Measurements from ENCODE around the gene RBP2. TPM values are rescaled to one million over a fixed set of nuclear protein-coding genes. Genes with fewer than 3 reads are reported as not detected.

Gene RBP2
- total and polyA plus RNA-seq, 2 donors (not counting 3 experiments of a cell fraction or from before 2014, with no cell fraction given) = not detected

GRCh38 chr3:139448104-139448503 lies 28.2 kb downstream of the RBP2 start:
- no peak overlapping the region for H3K27ac ChIP-seq (ENCODE audit: insufficient read depth, low read depth, low read length)
- no peak overlapping the region for H2AFZ ChIP-seq (ENCODE audit: low read depth, low read length)
- no peak for DNase-seq (ENCODE audit: low read depth, low spot score)
- no peak overlapping the region for H3K9ac ChIP-seq (replicated peaks; ENCODE audit: extremely low read depth, insufficient read depth, low read length)
- no peaks in the 10 kb centered on the region for H3K27me3 ChIP-seq (ENCODE audit: control insufficient read depth in 2 of 2, insufficient read depth in 2 of 2, low read length in 2 of 2)
- no peaks in the 10 kb centered on the region for H4K20me1 ChIP-seq (replicated peaks; ENCODE audit: control insufficient read depth, extremely low read depth, insufficient read depth, low read length)
- TF ChIP-seq POLR2A (IDR thresholded peaks at IDR 0.05; ENCODE audit: low read depth, low read length) = no peak
- ChIA-PET CTCF (no interaction called here), POLR2A (no interaction called here)
- H3K4me2 ChIP-seq (ENCODE audit: insufficient read depth, low read length) = no peak overlapping the region
- intact Hi-C loops (cut with micrococcal nuclease) = no loop called here
- no peak overlapping the region for H3K4me3 ChIP-seq (replicated peaks in 1 of 3; ENCODE audit: insufficient read depth in 1 of 3, low read depth in 1 of 3, low read length in 3 of 3)
- BruUV-seq (replicated peaks) = no TSS peak
- no peaks in the 10 kb centered on the region for H3K79me2 ChIP-seq (ENCODE audit: control insufficient read depth, insufficient read depth, low read length)
- H3K9me3 ChIP-seq (replicated peaks; ENCODE audit: control insufficient read depth, insufficient read depth, low read length) = no peaks in the 10 kb centered on the region
- no peaks in the 10 kb centered on the region for H3K36me3 ChIP-seq (ENCODE audit: control insufficient read depth in 2 of 2, extremely low read depth in 1 of 2, insufficient read depth in 2 of 2, low read length in 2 of 2)
- no peaks in the 10 kb centered on the region for H3K4me1 ChIP-seq (ENCODE audit: control insufficient read depth, extremely low read depth, insufficient read depth, low read length)
- no peaks in the 10 kb centered on the region for H3K9me1 ChIP-seq (replicated peaks; ENCODE audit: control insufficient read depth, extremely low read depth, insufficient read depth, low read length)
- dilution Hi-C loops (cut with MboI; ENCODE audit: extremely low pct_ligation_motif_present, low sequenced_read_pairs) = no loop called here
- FAIRE-seq = no peak

GRCh38 chr3:139447486-139447885 lies 28.8 kb downstream of the RBP2 start:
- ChIA-PET POLR2A (no interaction called here), CTCF (interaction anchor here (0.9 kb wide), 1 partner anchor 10 kb away, joined by 3 read pairs; no protein-coding TSS in a partner anchor)
- no peak overlapping the region for H3K4me3 ChIP-seq (replicated peaks in 1 of 3; ENCODE audit: insufficient read depth in 1 of 3, low read depth in 1 of 3, low read length in 3 of 3)
- H3K27ac ChIP-seq (ENCODE audit: insufficient read depth, low read depth, low read length) = no peak overlapping the region
- H3K9me3 ChIP-seq (replicated peaks; ENCODE audit: control insufficient read depth, insufficient read depth, low read length) = no peaks in the 10 kb centered on the region
- dilution Hi-C loops (cut with MboI; ENCODE audit: extremely low pct_ligation_motif_present, low sequenced_read_pairs) (no loop called here), intact Hi-C loops (cut with micrococcal nuclease) (no loop called here)
- TF ChIP-seq MYC (IDR thresholded peaks at IDR 0.05; ENCODE audit: low read depth, low read length) (no peak), JUN (IDR thresholded peaks at IDR 0.05; ENCODE audit: borderline replicate concordance, insufficient read depth, insufficient read length, low read depth) (no peak), POLR2A (IDR thresholded peaks at IDR 0.05; ENCODE audit: low read depth, low read length) (no peak), EZH2 (IDR thresholded peaks at IDR 0.05; ENCODE audit: borderline replicate concordance, low read depth, low read length, severe bottlenecking) (no peak), GATA2 (IDR thresholded peaks at IDR 0.05; ENCODE audit: insufficient read depth, insufficient read length, low read depth, low read length) (no peak), POLR2AphosphoS5 (IDR thresholded peaks at IDR 0.05; ENCODE audit: insufficient read depth, low read depth, low read length) (no peak), FOS (IDR thresholded peaks at IDR 0.05; ENCODE audit: borderline replicate concordance, insufficient read depth, low read length) (no peak)
- TF ChIP-seq, protein P1, sequence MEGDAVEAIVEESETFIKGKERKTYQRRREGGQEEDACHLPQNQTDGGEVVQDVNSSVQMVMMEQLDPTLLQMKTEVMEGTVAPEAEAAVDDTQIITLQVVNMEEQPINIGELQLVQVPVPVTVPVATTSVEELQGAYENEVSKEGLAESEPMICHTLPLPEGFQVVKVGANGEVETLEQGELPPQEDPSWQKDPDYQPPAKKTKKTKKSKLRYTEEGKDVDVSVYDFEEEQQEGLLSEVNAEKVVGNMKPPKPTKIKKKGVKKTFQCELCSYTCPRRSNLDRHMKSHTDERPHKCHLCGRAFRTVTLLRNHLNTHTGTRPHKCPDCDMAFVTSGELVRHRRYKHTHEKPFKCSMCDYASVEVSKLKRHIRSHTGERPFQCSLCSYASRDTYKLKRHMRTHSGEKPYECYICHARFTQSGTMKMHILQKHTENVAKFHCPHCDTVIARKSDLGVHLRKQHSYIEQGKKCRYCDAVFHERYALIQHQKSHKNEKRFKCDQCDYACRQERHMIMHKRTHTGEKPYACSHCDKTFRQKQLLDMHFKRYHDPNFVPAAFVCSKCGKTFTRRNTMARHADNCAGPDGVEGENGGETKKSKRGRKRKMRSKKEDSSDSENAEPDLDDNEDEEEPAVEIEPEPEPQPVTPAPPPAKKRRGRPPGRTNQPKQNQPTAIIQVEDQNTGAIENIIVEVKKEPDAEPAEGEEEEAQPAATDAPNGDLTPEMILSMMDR (IDR thresholded peaks at IDR 0.05; ENCODE audit: extremely low read depth in 1 of 2, insufficient read depth in 1 of 2, low read depth in 1 of 2, low read length in 2 of 2) = no peak
- TF ChIP-seq, protein P2, sequence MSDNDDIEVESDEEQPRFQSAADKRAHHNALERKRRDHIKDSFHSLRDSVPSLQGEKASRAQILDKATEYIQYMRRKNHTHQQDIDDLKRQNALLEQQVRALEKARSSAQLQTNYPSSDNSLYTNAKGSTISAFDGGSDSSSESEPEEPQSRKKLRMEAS (IDR thresholded peaks at IDR 0.05; ENCODE audit: insufficient read depth, insufficient read length) = no peak
- H3K79me2 ChIP-seq (ENCODE audit: control insufficient read depth, insufficient read depth, low read length) = no peaks in the 10 kb centered on the region
- no peak overlapping the region for H3K9ac ChIP-seq (replicated peaks; ENCODE audit: extremely low read depth, insufficient read depth, low read length)
- BruUV-seq (replicated peaks) = no TSS peak
- no peak overlapping the region for H2AFZ ChIP-seq (ENCODE audit: low read depth, low read length)
- no peaks in the 10 kb centered on the region for H3K4me1 ChIP-seq (ENCODE audit: control insufficient read depth, extremely low read depth, insufficient read depth, low read length)
- H3K36me3 ChIP-seq (ENCODE audit: control insufficient read depth in 2 of 2, extremely low read depth in 1 of 2, insufficient read depth in 2 of 2, low read length in 2 of 2) = no peaks in the 10 kb centered on the region
- H3K27me3 ChIP-seq (ENCODE audit: control insufficient read depth in 2 of 2, insufficient read depth in 2 of 2, low read length in 2 of 2) = no peaks in the 10 kb centered on the region
- DNase-seq (ENCODE audit: low read depth, low spot score) = no peak
- no peak overlapping the region for H3K4me2 ChIP-seq (ENCODE audit: insufficient read depth, low read length)
- FAIRE-seq = no peak
- no peaks in the 10 kb centered on the region for H3K9me1 ChIP-seq (replicated peaks; ENCODE audit: control insufficient read depth, extremely low read depth, insufficient read depth, low read length)
- H4K20me1 ChIP-seq (replicated peaks; ENCODE audit: control insufficient read depth, extremely low read depth, insufficient read depth, low read length) = no peaks in the 10 kb centered on the region
